T-helper 1 cell treated with Interleukin-12 subunit alpha and Interleukin-12 subunit beta and Interleukin-4 antibody, amounts not matched to agents 30 ng/mL and 1 ng/mL, for 36 hours (primary cell): ENCODE data around the gene GAB1. TPM values are rescaled to one million over a fixed set of nuclear protein-coding genes. Genes with fewer than 3 reads are reported as not detected.

ENCODE experiments used
- intact Hi-C: fragments of 100-400 bp; cut with micrococcal nuclease; formaldehyde crosslinking; loops from one replicate; pipeline ENCODE4 v1.15.1; 2024
- total RNA-seq: library from RNA; stranded (reverse); gene quantifications from 2 replicates; pipeline ENCODE4 v1.2.3, GENCODE V29; 2022

Gene GAB1
- 0.34 and 0.39 TPM in 2 replicates for total RNA-seq

DNA sequence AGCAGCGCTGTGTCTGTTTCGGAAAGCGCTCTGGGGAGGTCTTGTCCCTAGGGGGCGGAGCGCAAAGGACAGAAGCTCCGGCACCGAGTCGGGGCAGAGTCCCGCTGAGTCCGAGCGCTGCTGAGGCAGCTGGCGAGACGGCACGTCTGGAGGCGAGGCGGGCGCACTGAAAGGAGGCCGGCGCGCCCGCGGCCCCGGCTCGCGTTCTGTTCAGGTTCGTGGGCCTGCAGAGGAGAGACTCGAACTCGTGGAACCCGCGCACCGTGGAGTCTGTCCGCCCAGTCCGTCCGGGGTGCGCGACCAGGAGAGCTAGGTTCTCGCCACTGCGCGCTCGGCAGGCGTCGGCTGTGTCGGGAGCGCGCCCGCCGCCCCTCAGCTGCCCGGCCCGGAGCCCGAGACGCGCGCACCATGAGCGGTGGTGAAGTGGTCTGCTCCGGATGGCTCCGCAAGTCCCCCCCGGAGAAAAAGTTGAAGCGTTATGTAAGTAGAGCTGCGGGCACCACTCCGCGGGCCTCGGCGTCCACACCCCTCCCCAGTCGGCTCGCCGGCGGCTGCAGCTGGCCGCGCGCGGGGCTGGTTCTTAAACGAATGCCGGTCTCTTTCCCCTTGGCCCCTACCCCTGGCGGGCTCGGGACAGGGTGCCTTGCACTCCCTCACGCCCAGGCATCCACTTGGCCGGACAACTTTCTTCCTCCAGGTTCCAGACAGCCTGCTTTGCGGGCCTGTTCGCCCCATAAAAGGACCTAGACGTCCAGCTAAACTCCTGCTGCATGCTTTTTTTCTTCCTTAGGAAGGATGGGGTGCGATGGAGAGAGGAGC is at the start of gene GAB1:
Gene GAB1 (plus strand): TSS at position 96 of the 819 bp plus-strand sequence. CDS start 313 bp downstream, at position 409.
- intact Hi-C loops = loop anchor here (1.0 to 5.0 kb wide), 5 partner anchors 22 to 490 kb away; partner anchors contain the start of genes INPP4B, SMARCA5 and USP38

DNA sequence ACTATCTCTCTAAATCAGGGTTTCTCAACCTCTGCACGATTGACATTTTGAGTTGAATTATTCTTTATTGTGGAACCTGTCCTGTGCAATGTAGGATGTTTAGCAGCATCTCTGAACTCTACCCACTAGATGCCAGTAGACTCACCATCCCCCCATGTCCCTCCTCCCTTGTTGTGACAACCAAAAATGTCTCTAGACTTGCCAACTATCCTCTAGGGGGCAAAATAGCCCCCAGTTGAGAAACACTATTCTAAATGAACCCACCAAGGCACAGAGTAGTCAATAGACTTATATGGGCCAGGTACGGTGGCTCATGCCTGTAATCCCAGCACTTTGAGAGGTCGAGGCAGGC is 49.1 kb upstream of the GAB1 start:
- intact Hi-C loops = no loop called here

DNA sequence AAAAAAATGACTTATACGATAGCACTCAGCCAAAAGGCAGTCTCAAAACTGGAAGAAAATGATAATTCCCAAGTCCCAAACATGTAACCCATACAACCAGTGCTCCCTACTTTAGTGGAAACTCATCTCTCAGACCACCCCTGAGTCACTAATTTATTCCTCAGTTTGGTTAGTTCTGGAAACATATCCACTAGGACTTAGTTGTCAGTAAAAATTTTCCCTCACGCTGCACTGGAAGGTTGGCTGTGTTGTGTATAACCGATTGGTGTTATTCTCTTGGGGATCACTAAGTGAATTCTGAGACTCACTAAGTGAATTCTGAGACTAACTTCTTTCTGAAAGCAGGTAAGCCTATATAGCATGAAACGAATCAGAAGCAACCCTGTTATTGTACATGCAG is 48.5 kb upstream of the GAB1 start:
- intact Hi-C loops = no loop called here

DNA sequence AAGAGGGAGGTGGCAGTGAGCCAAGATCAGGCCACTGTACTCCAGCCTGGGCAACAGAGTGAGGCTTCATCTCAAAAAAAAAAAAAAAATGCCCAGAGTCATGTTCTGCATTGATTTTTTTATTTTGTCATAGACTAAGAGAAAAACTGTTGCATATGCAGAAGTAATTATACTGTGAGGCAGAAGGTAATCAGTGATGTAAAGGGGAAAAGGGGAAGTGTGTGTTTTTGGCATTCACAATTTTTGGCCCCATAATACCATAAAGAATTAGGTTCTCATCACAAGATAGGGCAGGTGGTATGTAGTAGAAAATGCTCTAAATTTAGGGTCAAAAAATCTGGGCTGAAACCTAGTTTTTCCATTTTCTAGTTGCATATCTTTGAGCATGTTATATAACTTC is 47.3 kb upstream of the GAB1 start:
- intact Hi-C loops = no loop called here

DNA sequence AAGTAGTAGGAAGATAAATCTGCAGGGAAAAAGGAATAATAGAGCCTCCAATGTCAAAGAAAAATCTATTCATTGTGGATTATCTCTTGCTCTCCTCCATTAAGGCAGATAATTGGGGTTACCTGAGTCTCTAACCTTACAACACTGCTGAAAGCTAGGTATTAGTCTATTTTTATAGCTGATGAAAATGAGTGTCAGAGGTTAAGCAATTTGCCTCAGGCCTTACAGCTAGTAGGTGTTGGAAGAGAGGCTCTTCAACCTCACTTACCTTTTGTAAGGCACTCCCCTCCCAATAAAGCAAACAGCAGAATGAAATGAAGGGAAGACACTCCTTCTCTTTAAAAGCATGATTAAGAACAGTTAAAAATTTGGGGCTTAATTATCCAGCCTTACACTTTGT is 45.4 kb upstream of the GAB1 start:
- intact Hi-C loops = no loop called here

DNA sequence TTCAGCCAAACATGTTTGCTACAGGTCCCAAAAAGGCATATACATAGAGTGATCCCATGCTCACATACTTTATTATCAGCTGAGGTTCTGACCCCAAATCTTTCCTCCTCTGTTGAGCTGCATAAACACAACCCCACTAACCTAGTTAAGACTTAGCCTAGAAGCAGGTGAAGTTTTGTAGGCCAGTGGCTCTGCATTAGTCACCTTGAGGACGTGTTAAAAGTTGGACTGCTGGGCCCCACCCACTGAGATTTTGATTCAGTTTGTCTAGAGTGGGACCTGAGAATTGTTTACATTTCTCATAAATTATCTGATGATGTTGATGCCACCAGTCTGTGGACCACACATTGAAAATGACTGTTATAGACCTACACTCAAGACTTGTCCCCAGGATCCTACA is 43.8 kb upstream of the GAB1 start:
- intact Hi-C loops = no loop called here

DNA sequence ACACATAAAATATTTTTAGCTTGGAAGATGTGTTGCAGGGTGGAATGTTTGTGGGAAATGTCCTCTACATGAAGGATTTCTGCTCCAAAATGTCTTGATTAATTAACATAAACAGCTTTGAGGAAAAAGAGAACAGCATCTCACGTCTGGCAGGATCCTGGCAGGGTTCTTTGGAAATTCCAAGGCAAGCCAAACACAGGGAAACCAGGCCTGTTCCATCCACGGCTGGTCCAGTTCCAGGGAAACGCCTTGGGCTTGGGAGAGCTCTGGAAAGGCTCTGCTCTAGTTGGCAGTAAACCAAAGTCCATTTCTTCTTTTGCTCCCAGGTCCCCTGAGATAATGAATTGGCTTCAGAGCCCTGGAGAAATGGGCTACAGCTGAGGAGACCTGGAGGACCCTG is 42.4 kb upstream of the GAB1 start:
- intact Hi-C loops = no loop called here

DNA sequence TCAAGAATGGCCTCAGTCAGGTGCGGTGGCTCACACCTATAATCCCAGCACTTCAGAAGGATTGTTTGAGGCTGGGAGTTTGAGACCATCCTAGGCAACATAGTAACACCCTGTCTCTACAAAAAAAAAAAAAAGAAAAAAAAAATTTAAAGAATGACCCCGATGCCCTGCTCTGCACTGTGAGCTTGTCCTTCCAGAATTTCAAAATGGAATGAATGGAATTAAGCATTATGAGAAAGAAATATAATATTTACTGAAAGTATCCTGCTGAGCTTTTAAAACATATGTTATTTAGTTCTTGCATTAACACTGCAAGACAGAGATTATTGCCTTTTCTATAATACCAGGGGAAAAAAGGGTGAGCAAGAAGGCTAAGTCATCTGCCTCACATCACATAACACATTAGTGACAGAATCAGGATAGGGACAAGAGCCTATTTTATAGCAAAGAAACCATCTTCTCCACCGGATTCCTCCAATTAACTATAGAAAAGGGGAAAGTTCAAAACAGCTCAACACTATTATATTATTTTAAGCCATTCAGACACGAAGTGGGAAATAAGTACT is 41.9 kb upstream of the GAB1 start:
- intact Hi-C loops = no loop called here

DNA sequence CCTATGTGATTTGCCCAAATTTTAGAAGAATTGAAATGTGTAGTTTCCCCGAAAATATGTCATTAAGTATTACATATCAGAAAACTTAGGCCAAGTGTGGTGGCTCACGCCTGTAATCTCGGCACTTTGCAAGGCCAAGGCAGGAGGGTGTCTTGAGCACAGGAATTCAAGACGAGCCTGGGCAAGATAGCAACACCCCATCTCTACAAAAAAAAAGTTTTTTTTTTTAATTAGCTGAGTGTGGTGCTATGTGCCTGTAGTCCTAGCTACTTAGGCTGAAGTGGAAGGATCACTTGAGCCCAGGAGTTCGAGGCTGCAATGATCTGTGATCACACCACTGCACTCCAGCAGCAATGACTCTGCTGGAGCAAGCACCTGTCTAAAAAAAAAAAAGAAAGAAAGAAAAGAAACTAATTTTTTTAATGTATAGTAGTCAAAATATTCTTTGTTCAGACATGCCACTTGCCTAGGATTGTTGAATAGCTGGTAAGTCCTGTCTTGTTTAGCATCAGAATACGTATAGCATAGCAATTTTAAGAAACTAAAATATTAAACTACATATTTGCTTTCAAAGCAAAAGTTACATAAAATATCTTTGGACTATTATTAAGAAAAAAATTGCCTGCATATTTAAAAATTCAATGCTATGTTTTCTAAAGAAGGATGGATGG is 40.1 kb upstream of the GAB1 start:
- intact Hi-C loops = no loop called here

DNA sequence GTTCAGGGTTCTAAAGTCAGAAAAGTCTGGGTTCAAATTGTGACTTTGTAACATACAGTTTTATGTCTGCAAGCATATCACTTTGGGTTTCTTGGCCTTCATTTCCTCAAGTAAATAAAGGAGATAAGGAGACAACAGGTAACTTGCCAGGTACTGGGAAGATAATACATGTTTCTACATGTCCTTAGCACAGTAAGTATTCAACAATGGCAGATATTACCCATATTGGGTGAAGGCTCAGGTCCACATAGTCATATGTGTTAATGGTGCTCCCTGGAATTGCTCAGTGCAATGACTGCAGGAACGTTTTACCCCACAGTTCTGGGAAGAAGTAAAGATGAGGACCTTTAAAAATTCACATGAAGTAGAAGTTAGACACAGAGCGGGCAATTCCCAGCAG is 35.8 kb upstream of the GAB1 start:
- intact Hi-C loops = no loop called here

DNA sequence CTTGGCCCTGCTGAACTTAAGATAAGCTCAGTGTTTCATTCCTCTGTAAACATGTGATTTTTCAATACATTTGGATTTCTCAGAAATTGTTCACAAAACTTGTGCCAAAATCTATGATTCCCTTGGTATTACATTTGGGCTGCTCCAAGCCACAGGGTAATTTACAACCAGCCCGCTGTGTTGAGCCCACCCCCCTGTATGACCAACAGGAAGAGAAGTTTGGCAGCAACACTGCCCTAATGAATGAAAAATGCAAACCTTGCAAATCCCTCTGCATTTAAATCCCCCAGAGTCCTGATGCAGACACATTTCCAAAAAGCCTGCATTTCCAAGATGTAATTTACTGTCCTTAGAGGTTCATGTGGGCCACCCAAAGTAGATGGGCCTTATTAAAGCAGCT is 34.1 kb upstream of the GAB1 start:
- intact Hi-C loops = no loop called here

DNA sequence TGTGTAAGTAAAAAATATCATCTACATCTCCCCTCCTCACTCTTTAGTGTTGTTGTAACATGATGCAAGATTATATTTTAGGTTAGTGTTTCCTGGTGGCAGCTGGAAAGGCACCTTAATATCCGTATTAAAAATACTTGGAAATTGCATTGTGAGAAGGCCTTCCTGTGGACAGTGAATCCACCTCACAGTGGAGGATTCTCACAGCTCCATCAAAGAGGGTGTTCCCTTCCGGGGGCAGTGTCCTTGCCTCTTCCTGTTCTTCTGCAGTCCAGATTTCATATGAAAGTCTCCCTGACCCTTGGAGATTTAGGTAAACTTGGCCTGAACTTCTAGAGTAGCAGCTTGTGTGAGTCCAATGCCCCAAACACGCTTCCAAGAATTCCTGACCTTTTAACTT is 29.9 kb upstream of the GAB1 start:
- intact Hi-C loops = no loop called here

DNA sequence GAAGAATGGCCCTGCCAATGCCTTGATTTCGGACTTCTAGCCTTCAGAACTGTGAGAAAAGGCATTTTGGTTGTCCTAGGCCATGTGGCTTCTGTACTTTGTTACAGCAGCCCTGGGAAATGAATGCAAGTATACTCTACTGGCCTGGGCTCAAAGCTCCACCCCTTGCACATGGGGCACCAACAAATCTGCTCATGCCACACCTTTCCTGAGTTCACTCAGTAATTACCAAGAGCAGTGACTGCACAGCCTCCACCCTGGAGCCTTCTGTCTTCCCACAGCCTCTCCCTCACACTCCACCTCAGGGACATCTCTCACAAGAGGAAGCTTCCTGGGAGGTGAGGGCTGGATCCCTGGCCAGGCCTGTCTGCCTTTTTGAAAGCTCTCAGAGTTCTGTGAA is 29.1 kb upstream of the GAB1 start:
- intact Hi-C loops = no loop called here

DNA sequence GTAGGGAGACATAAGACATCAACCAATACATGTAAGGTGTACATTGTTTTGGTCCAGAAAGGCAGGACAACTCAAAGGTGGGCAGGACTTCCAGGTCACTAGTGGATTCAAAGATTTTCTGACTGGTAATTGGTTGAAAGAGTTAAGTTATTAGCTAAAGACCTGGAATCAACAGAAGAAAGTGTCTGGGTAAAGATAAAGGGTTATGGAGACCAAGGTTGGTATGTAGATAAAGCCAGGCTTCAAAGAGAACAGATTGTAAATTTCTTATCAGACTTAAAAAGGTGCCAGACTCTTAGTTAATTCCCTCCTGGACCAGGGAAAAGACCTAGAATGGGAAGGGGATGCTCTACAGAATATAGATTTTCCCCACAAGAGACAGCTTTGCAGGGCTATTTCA is 28.3 kb upstream of the GAB1 start:
- intact Hi-C loops = no loop called here

DNA sequence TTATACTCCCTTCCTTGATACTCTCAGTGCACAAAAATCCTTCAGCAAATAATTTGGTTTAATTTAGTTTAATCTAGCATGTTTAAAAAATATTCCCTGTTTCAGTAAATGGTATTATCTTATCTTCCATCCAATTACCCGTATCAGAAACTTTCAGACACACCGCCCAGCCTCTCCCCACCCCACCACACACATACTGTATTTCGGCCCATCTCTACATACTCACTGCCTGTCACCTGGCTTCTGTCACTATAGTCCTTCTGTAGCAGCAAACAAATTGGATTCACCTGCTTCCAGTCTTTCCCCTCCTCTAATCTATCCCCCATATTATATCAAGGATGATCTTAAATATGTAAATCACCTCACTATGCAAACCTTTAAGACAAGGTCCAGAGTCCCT is 24.8 kb upstream of the GAB1 start:
- intact Hi-C loops = no loop called here

DNA sequence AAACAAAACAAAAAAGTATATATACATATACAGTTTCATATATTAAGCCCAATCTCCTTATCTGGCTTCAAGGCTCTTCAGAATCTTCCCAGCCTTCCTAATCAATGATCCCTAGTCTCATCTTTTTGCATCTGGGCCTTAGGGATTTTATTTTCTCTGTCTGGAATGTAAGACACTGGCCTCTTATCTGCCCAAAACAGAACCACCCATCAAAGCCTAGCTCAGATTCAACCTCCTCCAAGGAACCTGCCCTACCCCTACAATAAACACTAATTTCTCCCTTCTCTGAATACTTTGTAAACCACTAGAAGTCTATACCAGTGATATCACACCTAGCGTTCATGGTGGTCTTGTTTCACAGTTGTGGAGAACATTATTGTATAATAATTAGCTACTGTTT is 23.2 kb upstream of the GAB1 start:
- intact Hi-C loops = no loop called here

DNA sequence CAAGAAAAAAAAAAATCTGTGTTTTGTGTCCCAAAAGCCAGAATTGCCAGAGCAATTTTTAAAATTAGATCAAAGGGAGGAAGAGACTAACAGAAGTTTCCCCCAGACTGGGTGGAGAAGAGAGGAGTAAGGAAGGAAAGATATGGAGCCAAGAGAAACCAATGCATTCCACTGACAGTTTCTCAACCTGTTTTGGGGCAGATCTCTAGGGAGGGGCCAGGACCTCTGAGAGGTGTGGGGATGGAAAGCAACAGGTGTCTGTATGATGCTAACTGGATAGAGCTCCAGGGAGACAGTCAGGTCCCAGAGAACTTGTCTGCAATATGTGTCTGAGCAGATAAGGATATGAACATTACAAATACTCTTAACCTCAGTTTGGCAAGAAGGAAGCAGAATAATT is 22.7 kb upstream of the GAB1 start:
- intact Hi-C loops = no loop called here

DNA sequence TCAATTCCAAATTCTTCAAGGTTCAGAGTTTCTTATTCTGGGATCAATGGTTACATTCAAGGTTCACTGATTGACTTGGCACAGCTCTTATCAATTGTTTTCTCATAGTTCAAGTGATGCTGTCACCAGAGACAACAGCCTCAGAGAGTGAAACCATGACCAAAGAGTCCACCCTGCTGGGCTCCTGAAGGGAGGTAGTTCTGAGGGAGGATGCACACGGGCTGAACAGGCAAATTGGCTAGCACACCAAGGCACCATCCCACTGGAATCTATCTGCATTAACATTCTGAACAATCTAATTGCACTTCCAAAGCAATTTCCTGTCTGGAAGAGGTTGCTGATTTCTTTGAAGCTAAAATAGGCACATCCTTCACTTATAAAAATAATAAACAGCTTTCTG is 16.6 kb upstream of the GAB1 start:
- intact Hi-C loops = no loop called here

DNA sequence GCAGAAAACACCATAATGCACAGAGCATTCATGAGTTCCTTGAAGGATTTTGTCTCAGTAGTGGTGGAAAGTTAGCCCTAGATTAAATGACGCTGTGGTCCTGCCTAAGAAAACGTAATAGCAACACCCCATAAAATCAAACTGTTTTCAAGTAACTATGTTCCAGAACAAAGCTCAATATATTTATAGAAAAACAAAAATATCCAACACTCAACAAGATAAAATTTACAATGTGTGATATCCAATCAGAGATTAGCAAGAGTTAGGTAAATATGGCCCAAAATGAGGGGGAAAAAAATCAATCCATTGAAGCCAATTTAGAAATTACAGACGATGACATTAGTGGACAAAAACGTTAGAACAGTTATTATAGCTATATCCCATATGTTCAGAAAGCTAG is 9.9 kb upstream of the GAB1 start:
- intact Hi-C loops = no loop called here

DNA sequence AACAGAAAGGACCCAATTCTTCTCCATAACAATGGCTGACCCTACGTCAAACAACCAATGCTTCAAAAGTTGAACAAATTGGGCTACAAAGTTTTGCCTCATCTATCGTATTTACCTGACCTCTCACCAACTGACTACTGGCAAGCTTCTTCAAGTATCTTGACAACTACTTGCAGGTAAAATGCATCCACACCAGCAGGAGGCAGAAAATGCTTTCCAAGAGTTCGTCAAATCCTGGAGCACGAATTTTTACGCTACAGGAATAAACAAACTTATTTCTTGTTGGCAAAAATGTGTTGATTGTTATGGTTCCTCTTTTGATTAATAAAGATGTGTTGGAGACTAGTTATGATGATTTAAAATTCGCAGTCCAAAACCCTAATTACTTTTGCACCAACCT is 6.7 kb upstream of the GAB1 start:
- intact Hi-C loops = no loop called here

DNA sequence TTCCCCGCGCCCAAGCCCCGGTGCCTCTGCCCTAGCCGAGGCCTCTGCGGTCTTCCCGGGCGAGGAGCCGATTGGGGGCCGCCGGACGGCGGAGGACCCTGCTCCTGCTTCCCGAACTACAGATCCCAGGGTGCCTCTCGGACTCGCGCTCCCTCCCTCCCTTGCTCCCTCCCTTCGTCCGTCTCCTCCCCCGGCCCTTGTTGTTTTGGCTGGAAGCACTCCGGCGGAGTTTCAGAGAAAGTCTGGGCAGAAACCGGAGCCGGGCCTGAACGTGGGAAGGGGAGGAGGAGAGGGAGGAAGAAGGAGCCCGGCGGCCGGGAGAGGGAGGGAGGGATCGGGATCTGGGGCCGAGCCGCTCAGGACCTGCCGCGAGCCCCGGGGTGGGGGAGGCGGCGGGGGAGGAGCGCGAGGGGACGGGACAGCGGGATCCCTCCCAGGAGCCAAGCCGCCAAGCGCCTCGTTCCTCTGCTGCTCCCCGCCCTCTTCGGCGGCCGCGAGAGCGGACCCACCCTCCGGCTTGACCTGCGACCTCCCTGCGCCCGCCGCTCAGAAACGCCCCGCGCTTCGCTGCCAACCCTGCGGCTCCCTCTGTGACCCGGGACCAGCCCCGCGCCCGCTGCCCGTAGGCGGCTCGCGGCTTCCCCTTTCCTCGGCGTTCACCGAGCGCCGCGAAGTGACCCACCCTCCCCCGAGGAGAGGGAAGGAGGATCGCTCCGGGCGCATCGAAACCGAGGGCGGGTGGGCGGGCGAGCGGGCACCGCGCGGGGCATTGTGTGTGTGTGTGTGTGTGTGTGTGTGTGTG is 496 bp upstream of the GAB1 start:
- intact Hi-C loops = loop anchor here (2.0 to 5.0 kb wide), 4 partner anchors 63 to 489 kb away; partner anchors contain the start of genes INPP4B, SMARCA5 and USP38
